ENCODE measurements around the gene MIS18A. TPM values are rescaled to one million over a fixed set of nuclear protein-coding genes. Genes with fewer than 3 reads are reported as not detected.
A peak's percentile ranks its signal among the peaks of the same experiment; 100 is the strongest.

MIS18A gene
- total and polyA plus RNA-seq, 2 experiments from 2014 or later = 46.1 to 133 TPM

- H3K9me3 Mint-ChIP-seq = no peaks in the 10 kb centered on the region
- peak overlapping the region; percentile 77 for H3K27ac ChIP-seq (ENCODE audit: low read depth)
- no peaks in the 10 kb centered on the region for H3K36me3 ChIP-seq (ENCODE audit: insufficient read depth)
- DNase-seq (ENCODE audit: low spot score) (peak; percentile 96), ATAC-seq (peak; percentile 98)
- peaks cover 10% of the 10 kb centered on the region for H3K27me3 Mint-ChIP-seq (ENCODE audit: insufficient read depth, low read depth, poor library complexity)
- no peak overlapping the region for H3K4me3 ChIP-seq
- no peaks in the 10 kb centered on the region for H3K27me3 ChIP-seq (ENCODE audit: insufficient read depth)
- H3K9me2 ChIP-seq (ENCODE audit: insufficient read depth) = no peaks in the 10 kb centered on the region
- no peak overlapping the region for H2AFZ ChIP-seq
- no peak overlapping the region for H3K4me2 ChIP-seq
- H3K36me3 Mint-ChIP-seq (ENCODE audit: low read depth) = peaks cover 16% of the 10 kb centered on the region
- H3K4me3 Mint-ChIP-seq = no peak overlapping the region; the same call in 2 of the 3 replicates
- H4K20me1 ChIP-seq (replicated peaks; ENCODE audit: insufficient read depth) = peaks cover 3% of the 10 kb centered on the region
- peak overlapping the region; percentile 16; the same call in 1 of the 2 replicates for H3K27ac Mint-ChIP-seq
- peaks cover 7% of the 10 kb centered on the region; the same call in 1 of the 2 replicates for H3K4me1 ChIP-seq (ENCODE audit: insufficient read depth)
- H3K79me2 ChIP-seq (replicated peaks; ENCODE audit: insufficient read depth) = no peaks in the 10 kb centered on the region
- H3K4me1 Mint-ChIP-seq = peaks cover 17% of the 10 kb centered on the region
- H3F3A ChIP-seq (replicated peaks; ENCODE audit: low read depth) = peaks cover 12% of the 10 kb centered on the region; the same call in 1 of the 2 replicates
- TF ChIP-seq CREB1 (CRISPR knock-in tag; IDR thresholded peaks at IDR 0.05; ENCODE audit: low read depth) = no peak
- TF ChIP-seq REST (IDR thresholded peaks at IDR 0.05; ENCODE audit: unreplicated experiment) = no peak
- no peak for TF ChIP-seq STAT1 (IDR thresholded peaks at IDR 0.05; ENCODE audit: unreplicated experiment)
- peak; percentile 85 to 90 for TF ChIP-seq CTCF (conservative IDR thresholded peaks at IDR 0.05; ENCODE audit: low read depth in 2 of 2)
- TF ChIP-seq ZNF331 (CRISPR knock-in tag; IDR thresholded peaks at IDR 0.05; ENCODE audit: low read depth) = no peak
These were observed 27.4 kb upstream of the MIS18A start for GRCh38 chr21:32306021-32306780.

GRCh38 chr21:32304998-32305397, 26.1 kb upstream of the MIS18A start:
- no peaks in the 10 kb centered on the region for H3K9me3 Mint-ChIP-seq
- H3K4me3 Mint-ChIP-seq = no peak overlapping the region
- H3K4me2 ChIP-seq = no peak overlapping the region
- no peaks in the 10 kb centered on the region for H3K36me3 ChIP-seq (ENCODE audit: insufficient read depth)
- H3K4me1 Mint-ChIP-seq = peaks cover 13% of the 10 kb centered on the region
- peaks cover 7% of the 10 kb centered on the region for H3K27me3 Mint-ChIP-seq (ENCODE audit: insufficient read depth, low read depth, poor library complexity)
- no peaks in the 10 kb centered on the region for H3K27me3 ChIP-seq (ENCODE audit: insufficient read depth)
- H3K36me3 Mint-ChIP-seq (ENCODE audit: low read depth) = peaks cover 21% of the 10 kb centered on the region
- peaks cover 3% of the 10 kb centered on the region; the same call in 1 of the 2 replicates for H4K20me1 ChIP-seq (replicated peaks; ENCODE audit: insufficient read depth)
- no peak overlapping the region for H2AFZ ChIP-seq
- no peak overlapping the region for H3K4me3 ChIP-seq
- no peak overlapping the region for H3K27ac Mint-ChIP-seq
- H3K9me2 ChIP-seq (ENCODE audit: insufficient read depth) = 0 out of 2 replicates have a peak, but pooled peaks cover 2% of the 10 kb centered on the region
- no peaks in the 10 kb centered on the region for H3K79me2 ChIP-seq (replicated peaks; ENCODE audit: insufficient read depth)
- no peak for ATAC-seq
- H3F3A ChIP-seq (replicated peaks; ENCODE audit: low read depth) = peaks cover 12% of the 10 kb centered on the region; the same call in 1 of the 2 replicates
- no peak for DNase-seq (ENCODE audit: low spot score)
- H3K27ac ChIP-seq (ENCODE audit: low read depth) = no peak overlapping the region
- H3K4me1 ChIP-seq (ENCODE audit: insufficient read depth) = peaks cover 7% of the 10 kb centered on the region; the same call in 1 of the 2 replicates
- no peak for TF ChIP-seq POLR2AphosphoS5 (IDR thresholded peaks at IDR 0.05; ENCODE audit: low read depth)
- TF ChIP-seq JUNB (IDR thresholded peaks at IDR 0.05; ENCODE audit: unreplicated experiment) = no peak
- no peak for TF ChIP-seq EZH2phosphoT487 (IDR thresholded peaks at IDR 0.05; ENCODE audit: unreplicated experiment)
- no peak for TF ChIP-seq ZNF462 (CRISPR knock-in tag; IDR thresholded peaks at IDR 0.05)
- TF ChIP-seq CREB1 (CRISPR knock-in tag; IDR thresholded peaks at IDR 0.05; ENCODE audit: low read depth) = no peak
